NCI-H345 (cell line): ENCODE results near the gene IL10RB.
"Not testable (repeated sequence)": the region's sequence is repeated elsewhere in the genome, so short reads cannot be mapped to it uniquely, and the experiment has no call there.

Experiments used
- DNase-seq: peaks from one replicate; lab custom pipeline; 2025; lab: John Stamatoyannopoulos, UW

IL10RB gene

DNA sequence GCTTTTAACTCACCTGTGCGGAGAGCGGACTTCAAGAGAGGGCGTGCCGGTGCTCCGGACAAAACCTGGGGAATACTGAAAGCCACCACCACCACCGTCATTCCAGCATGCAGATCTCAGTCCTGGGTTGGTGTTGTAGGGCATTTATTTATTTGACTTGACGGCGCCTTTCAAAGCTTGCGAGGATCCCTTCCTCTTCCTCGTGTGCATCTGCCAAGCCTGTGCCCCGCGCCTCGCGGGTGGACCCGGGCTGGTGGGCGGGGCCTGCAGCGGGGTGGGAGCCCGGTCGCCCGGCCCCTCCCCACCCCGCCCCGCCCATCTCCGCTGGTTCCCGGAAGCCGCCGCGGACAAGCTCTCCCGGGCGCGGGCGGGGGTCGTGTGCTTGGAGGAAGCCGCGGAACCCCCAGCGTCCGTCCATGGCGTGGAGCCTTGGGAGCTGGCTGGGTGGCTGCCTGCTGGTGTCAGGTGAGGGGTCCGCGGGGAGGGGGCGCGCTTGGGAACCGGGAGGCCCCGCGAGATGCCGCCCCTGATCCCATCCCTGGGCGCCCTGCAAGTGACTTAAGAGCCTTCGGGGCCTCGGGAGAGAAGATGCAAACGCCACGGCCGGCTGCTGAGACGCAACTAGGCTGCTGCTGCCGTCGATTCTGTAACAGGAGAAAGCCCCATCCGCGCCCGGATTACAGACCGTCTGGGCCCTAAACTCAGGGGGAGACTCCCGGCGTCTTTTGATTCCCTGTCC is at the start of gene IL10RB:
Gene IL10RB (plus strand): TSS at position 318 of the 739 bp plus-strand sequence. CDS start 99 bp downstream, at position 417.
- DNase-seq, result peak; percentile 81

DNA sequence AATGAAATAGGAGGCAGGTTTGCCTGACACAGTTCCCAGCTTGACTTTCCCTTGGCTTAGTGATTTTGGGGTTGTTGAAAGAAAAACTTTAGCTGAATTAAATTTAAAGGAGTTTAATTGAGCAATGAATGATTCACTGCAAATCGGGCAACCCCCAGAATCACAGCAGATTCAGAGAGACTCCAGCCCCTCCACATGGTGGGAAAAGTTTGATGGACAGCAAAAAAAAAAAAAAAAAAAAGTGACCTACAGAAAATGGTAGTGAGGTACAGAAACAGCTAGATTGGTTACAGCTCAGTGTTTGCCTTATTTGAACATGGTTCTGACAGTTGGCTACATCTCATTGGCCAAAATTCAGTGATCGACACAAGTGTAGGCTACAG is 49.0 kb upstream of the IL10RB start:
- no peak for DNase-seq

GRCh38 chr21:33219300-33219699 is 46.9 kb upstream of the IL10RB start:
- DNase-seq, result no peak

DNA sequence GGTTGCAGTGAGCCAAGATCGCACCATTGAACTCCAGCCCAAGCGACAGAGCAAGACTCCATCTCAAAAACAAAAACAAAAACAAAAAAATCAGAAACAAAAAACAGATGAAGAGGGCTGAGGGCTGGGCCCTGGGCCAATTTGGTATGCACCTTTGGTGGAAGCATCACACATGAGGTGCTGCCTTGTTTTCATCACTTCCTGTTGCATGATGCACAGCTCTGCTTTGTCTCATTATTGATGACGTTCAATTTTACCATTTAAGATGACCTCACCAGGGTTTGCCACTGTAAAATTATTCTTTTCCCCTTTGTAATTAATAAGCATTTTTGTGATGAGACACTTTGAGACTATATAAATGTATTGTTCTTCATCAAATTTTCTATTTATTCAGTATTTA is 46.2 kb upstream of the IL10RB start:
- DNase-seq, result no peak

DNA sequence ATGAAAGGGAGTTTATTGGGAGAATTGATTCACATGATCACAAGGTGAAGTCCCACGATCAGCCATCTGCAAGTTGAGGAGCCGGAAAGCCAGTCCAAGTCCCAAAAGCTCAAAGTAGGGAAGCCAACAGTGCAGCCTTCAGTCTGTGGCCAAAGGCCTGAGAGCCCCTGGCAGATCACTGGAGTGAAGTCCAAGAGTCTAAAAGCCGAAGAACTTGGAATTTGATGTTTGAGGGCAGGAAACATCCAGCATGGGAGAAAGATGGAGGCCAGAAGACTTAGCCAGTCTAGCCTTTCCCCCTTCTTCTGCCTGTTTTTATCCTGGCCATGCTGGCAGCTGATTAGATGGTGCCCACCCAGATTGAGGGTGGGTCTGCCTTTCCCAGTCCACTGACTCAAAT is 40.8 kb upstream of the IL10RB start:
- DNase-seq, result not testable (repeated sequence)

- DNase-seq, result no peak
Observed at GRCh38 chr21:33228455-33228854, 37.7 kb upstream of the IL10RB start.

GRCh38 chr21:33229099-33229783 is 36.9 kb upstream of the IL10RB start:
- no peak for DNase-seq

DNA sequence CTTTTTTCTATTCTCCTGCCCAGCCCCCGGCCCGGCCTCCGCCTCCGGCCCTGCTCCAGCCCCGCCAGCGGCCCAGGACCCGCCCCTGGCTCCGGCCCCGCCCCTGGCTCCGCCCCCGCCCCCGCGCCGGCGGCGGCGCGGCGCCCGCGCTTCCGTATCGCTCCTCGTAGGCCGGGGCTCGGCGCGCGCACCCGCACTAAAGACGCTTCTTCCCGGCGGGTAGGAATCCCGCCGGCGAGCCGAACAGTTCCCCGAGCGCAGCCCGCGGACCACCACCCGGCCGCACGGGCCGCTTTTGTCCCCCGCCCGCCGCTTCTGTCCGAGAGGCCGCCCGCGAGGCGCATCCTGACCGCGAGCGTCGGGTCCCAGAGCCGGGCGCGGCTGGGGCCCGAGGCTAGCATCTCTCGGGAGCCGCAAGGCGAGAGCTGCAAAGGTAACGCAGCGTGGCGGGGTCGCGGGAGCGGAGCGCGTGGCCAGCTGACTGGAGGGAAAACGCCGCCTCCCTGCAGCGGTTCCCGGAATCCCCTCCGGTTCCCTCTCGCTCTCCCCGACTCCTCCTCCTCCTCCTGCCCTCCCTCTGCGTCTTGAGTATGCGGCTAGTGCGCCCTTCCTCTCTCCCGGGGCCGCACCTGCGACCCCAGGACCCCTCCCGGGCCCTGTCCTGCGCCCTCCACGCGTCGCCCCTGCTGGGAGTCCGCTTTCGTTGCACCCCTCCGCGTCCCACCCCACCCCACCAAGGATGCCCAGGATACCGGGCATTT is 36.2 kb upstream of the IL10RB start, which contains the start of gene IFNAR2:
Gene IFNAR2 (plus strand): TSS at position 155 of the 761 bp plus-strand sequence. CDS start 11,985 bp downstream, outside the sequence.
- peak; percentile 83 for DNase-seq

DNA sequence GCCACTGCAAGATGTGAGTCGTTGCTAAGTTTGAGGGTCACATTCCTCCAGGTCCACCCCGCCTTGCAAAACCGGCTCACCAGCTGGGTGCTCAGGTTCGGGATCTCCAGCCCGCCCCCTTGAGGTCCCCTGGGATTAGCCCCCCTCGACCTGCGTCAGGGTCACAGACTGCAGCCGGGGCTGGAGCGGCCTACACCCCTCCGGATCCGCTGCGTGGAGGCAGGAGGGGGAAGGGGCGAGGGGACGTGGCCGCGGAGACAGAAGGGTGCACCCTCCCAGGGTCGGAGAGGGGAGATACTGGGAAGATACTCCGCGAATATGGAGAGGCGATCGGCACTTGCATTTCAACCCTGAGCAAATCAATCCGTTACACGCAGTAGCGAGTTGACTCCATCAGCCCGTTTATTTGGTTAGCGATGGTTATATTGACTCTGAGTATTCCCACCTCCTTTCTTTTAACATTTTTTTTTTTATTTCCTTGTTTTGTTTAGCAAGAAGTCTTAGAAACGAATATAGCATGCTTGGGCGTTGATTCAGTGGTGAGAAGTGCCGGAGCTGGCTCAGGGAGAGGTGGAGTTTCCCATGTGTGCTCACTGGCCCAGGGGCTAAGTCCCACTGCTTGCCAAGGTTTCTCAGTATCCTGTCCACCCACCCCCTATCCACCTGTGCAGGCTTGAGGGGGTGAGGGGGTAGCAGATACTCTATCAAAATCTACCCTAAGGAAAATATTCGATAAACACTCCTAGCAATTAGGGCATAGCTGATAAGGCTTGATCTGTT is 35.4 kb upstream of the IL10RB start:
- DNase-seq, result peak; percentile 56

DNA sequence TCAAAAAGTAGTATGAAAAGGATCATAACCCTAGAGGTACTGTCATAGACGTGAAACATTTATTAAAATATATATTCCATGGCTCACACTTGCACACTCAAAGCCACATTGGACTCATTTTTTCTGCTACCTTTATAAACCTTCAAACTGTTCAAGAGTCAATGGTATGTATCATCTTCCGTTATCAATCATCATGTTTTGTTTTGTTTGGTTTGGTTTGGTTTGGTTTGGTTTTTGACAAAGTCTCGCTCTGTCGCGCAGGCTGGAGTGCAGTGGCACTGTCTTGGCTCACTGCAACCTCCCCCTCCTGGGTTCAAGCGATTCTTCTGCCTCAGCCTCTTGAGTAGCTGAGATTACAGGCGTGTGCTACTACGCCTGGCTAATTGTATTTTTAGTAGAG is 34.6 kb upstream of the IL10RB start:
- no peak for DNase-seq

- DNase-seq, result no peak
Observed at GRCh38 chr21:33232291-33233034, 33.7 kb upstream of the IL10RB start.

DNA sequence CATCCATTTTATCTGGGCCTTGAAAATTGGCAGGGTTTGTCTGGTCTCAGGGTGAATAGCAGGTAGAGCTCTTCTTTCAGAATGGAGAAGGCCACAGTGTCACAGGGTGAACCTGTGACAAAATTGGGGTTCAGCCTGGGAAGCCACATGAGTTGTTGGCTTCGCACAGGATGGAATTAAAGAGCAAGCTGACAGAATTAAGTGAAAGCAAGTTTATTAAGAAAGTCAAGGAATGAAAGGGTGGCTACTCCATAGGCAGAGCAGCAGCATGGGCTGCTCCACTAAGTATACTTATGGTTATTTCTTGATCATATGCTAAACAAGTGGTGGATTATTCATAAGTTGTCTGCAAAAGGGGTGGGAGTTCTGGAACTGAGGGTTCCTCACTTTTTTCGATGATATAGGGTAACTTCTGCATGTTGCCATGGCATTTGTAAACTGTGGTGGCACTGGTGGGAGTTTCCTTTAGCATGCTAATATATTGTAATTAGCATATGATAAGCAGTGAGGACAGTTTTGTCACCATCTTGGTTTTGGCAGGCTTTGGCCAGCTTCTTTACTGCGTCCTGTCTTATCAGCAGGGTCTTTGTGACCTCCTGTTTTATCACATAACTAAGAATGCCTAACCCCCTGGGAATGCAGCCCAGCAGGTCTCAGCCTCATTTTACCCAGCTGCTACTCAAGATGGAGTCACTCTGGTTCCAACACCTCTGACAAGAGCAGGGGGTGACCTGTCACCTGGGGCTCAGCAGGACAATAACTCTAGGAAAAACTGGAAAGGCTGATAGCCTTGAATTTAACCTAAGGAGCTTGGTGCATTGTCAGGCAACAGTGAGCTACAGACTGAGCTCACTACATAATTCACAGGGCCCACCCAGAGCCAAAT is 31.3 kb upstream of the IL10RB start:
- no peak for DNase-seq

- DNase-seq, result no peak
Observed at GRCh38 chr21:33236013-33236686, 30.0 kb upstream of the IL10RB start.

DNA sequence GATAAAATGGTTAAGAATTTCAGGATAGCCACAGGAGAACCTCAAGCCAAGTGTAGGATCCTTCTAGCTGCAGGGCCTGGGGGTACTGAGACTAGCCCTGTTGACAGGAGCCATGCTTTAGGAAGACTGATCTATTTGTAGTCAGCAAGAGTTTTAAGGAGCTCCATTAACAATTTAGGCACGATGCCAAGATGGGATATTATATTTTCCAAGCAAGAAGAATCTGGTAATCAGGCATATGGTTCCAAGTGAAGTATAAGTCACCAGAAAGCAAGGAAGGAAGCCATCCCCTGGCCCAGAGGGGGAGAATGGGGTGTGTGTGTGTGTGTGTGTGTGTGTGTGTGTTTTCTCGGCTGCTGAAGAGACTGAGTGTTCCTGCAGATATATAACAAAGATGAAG is 29.4 kb upstream of the IL10RB start:
- DNase-seq, result no peak

GRCh38 chr21:33237486-33237885 is 28.7 kb upstream of the IL10RB start:
- DNase-seq, result no peak

DNA sequence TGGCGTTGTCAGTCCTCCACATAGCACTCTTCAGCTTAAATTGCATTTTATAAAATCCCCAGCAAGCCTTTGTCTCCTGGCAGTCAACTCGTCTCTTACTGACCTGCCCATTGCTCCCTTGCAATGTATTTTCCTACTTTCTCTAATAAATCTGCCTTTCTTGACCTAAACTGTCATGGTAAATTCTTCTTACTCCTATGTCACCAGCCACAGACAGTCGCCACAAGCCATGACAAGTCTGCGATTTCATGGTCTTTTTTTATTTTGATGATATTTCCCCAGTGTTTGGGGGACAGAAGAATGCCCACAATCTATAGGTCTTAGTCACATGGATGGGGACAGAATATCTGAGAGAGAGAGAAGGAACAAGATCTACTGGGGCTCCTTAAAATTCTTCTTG is 28.0 kb upstream of the IL10RB start:
- DNase-seq, result no peak

GRCh38 chr21:33238565-33239255 is 27.5 kb upstream of the IL10RB start:
- DNase-seq, result no peak

DNA sequence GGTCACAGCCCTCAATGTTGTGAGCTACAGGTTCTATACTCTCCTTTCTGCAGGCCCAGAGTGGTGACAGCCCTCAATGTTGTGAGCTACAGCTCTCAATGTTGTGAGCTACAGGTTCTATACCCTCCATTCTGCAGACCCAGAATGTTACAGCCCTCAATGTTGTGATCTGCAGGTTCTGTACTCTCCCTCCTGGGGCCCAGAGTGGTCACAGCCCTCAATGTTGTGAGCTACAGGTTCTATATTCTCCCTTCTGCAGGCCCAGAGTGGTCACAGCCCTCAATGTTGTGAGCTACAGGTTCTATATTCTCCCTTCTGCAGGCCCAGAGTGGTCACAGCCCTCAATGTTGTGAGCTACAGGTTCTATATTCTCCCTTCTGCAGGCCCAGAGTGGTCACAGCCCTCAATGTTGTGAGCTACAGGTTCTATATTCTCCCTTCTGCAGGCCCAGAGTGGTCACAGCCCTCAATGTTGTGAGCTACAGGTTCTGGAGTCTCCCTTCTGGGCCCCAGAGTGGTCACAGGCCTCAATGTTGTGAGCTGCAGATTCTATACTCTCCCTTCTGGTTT is 26.5 kb upstream of the IL10RB start:
- DNase-seq, result not testable (repeated sequence)

DNA sequence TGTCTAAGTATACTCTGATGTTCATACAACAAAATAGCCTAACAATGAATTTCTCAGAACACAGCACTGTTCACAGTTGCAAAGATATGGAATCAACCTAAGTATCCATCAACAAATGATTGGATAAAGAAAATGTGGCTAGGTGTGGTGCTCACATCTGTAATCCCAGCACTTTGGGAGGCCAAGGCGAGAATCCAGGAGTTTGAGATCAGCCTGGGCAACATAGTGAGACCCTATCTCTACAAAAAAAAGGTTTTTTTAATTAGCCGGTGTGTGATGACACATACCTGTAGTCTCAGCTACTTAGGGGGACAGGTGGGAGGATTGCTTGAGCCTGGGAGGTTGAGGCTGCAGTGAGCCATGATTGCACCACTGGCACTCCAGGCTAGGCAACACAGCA is 25.8 kb upstream of the IL10RB start:
- no peak for DNase-seq
